PFSK-1 (cell line): ENCODE data around the gene ISM1.

Experiments
- FOXP2 ChIP-seq: optimal IDR thresholded peaks from 2 replicates; pipeline ENCODE3; 2011; ENCODE audit warnings: borderline replicate concordance, control low read depth, inconsistent platforms; ENCODE audit not compliant: insufficient read depth; ENCODE audit errors: extremely low read length, extremely low read depth
- POLR2AphosphoS5 ChIP-seq: IDR thresholded peaks from 2 replicates; pipeline ENCODE4 v1.6.1; 2012; ENCODE audit warnings: low read depth, mild to moderate bottlenecking, control low read depth, low read length, moderate library complexity
- REST ChIP-seq, 2 experiments: IDR thresholded peaks; 2 replicates each; pipeline versions ENCODE4 v1.6.1 to v1.8.0; 2011 to 2012; ENCODE audit warnings: low read depth in 2 of 2, low read length in 2 of 2, control low read depth in 1 of 2, inconsistent platforms in 1 of 2, mild to moderate bottlenecking in 1 of 2, moderate library complexity in 1 of 2; ENCODE audit not compliant: insufficient read depth in 1 of 2
- SIN3A ChIP-seq: IDR thresholded peaks from 2 replicates; pipeline ENCODE4 v1.6.1; 2012; ENCODE audit warnings: mild to moderate bottlenecking, low read length, moderate library complexity, borderline replicate concordance; ENCODE audit not compliant: insufficient read depth
- TAF1 ChIP-seq: IDR thresholded peaks from 2 replicates; pipeline ENCODE4 v1.6.1; 2012; ENCODE audit warnings: low read length, control low read depth, borderline replicate concordance; ENCODE audit not compliant: insufficient read depth

Gene ISM1

DNA sequence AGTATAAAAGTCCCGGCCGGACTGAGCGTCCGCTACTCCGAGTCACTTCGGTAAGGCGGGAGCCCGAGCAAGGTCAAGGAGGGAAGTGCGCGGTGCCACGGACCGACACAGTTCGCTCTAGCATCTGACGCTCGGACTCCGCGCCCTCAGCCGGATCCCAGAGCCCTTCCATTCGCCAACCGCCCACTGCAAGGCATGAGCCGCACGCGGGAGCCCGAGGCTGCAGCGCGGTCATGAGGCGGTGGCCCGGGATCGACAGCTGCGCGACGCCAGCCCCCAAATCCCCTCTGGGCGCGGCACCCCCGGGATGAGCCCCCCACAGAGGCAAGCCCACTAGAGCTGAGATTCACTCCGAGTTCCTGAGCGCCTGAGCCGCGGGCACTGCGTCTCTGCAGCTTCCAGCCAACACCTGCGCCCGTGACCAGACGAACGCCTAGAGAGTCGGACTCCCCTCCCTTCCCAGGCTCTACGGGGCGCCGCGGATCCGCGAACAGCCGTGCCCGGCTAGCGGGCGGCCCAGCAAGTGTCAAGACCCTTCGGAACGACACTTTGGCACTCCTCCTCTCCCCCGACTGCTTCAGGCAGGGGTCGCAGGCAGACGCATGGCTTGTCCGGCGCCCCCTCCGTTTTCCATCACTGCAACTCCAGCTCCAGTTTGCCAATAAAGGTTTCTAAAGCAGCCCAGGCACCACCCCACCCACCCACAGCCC is 725 bp upstream of the ISM1 start:
- no peak for TF ChIP-seq SIN3A
- no peak for TF ChIP-seq TAF1
- TF ChIP-seq FOXP2: no peak

DNA sequence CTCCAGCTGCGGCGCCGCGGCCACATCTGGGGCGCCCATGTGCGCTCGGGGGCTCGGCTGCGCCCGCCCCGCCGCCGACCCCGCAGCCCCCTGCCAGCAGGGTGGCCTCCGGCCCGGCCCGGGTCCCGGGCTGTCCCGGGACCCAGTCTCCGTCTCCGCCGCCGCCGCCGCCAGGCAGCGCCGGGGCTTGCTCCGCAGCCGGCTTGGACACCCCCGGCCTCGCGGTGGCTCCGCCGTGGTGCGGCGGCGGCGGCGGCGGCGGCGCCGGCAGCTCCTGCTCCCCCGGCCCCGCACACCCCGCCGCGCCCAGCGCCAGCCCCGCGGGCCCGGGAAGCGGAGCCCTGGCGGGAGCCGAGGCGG is 219 bp downstream of the ISM1 start:
- TF ChIP-seq TAF1 (no peak), REST (IDR thresholded peaks at IDR 0.05; ENCODE audit: insufficient read depth in 1 of 2, low read depth in 2 of 2, low read length in 2 of 2) (no peak), POLR2AphosphoS5 (no peak), SIN3A (no peak), FOXP2 (no peak)

DNA sequence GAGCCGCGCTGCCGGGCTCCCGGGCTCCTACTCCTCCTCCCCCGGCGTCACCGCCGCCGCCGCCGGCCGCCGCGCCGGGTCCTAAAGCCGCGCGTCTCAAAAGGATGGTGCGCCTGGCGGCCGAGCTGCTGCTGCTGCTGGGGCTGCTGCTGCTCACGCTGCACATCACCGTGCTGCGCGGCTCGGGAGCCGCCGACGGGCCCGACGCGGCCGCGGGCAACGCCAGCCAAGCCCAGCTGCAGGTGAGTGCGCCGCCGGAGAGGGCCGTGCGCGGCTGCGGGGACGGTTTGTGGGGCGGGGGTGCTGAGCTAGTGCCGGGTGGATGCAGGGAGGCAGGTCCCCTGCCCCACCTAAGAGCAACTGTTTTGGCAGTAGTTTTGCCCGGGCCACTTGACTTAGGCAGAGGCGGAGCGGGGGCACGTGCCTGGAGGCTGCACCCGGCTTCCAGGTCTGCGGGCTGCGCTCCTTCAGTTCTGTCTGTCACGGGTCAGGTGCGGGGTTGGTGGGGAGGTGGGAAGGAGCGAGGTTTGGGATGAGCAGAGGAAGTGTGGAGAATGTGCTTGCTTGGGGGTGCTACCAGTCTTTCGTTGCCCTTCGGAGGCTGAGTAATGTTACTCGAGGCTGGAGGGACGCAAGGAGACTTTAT is 722 bp downstream of the ISM1 start:
- TF ChIP-seq SIN3A (no peak), TAF1 (no peak), FOXP2 (no peak), POLR2AphosphoS5 (no peak), REST (IDR thresholded peaks at IDR 0.05; ENCODE audit: insufficient read depth in 1 of 2, low read depth in 2 of 2, low read length in 2 of 2) (no peak)

GRCh38 chr20:13222319-13222716 is 1.2 kb downstream of the ISM1 start:
- TF ChIP-seq SIN3A (no peak), FOXP2 (no peak), TAF1 (no peak), REST (IDR thresholded peaks at IDR 0.05; ENCODE audit: insufficient read depth in 1 of 2, low read depth in 2 of 2, low read length in 2 of 2) (no peak), POLR2AphosphoS5 (no peak)

DNA sequence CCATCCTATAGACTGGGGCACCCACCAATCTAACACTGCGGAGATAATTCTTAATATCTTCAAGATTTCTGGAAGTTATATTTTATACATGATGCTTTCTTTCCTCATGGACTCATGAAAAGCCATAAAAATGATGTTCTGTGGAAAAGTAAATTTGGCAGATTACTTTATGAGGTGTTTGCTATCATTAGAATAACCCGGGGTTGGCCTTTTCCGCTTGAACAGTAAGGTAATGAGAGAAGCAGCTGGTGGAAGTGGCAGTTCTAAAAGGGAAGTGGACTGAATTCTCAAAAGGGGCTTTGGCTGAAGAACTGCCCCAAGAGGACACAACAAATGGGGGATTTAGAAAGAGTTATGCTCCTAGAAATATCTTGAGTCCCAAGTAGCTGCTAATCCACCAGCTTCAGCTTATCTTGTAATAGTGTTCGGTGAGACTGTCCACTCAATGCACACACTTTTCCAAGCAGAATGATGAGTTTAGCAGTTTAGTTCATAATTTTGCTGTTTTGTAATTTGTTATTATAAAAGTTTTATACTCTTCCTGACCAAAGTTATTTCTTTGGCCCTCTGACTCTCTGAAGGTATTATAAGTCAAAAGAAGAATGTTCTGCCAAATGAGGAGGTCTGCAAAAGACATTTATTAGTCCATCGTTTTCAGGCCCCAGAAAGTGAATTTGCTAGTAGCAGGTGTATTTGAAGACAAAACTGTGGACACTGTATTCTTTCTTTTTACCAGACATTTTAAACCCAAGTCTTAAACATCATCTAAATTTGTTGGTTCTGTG is 2.9 kb downstream of the ISM1 start:
- TF ChIP-seq SIN3A: no peak
- no peak for TF ChIP-seq POLR2AphosphoS5
- TF ChIP-seq FOXP2: no peak
- TF ChIP-seq REST (IDR thresholded peaks at IDR 0.05; ENCODE audit: insufficient read depth in 1 of 2, low read depth in 2 of 2, low read length in 2 of 2): no peak
- no peak for TF ChIP-seq TAF1
